PC-9 (cell line): ENCODE data around the gene ADAM19.

Experiments used
- EZH2 ChIP-seq: fragments of 200-600 bp; sonication (generic); IDR thresholded peaks from 2 replicates; pipeline ENCODE4 v1.8.0; 2017; ENCODE audit warnings: antibody characterized with exemption, low read depth
- TF ChIP-seq, protein P1 (sequence below): fragments of 200-600 bp; sonication (generic); conservative IDR thresholded peaks from 2 replicates; pipeline ENCODE4 v1.6.1; 2017; ENCODE audit warnings: mixed run types, antibody characterized with exemption, mild to moderate bottlenecking, moderate library complexity

DNA sequence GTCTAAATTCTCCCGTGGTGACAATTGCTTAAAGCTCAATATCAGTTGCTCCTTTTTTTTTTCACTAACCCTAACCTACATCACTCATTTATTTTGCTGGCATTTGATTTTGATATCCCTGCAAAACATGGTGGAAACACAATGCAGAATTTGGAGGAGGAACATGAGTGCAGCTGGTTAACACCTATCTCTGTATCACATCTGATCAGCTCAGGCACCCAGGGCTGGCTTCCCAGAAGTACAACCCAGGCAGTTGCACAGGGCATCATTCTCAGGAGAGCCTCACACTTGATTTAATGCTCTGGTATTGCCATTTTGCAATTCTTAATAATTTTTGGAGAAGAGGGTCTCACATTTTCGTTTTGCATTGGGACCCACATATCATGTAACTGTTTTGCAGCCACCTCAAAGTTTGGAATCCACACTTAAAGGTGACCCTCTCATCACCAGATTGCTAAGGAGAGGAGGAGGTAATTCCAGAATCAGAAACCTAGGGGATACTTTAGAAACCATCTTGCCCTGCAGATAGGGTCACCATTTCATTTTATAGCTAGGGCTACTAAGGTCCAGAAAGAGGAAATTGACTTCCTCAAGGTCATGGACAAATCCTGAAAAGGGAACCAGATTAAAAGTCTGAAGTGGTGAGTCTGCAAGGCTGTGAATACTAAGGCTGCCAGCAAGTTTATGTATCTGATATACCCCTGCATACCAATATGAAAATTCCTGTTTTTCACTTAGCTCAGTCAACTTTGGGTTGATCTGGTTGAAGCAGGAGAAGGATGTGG is 19.3 kb upstream of the ADAM19 start:
- TF ChIP-seq, protein P1, sequence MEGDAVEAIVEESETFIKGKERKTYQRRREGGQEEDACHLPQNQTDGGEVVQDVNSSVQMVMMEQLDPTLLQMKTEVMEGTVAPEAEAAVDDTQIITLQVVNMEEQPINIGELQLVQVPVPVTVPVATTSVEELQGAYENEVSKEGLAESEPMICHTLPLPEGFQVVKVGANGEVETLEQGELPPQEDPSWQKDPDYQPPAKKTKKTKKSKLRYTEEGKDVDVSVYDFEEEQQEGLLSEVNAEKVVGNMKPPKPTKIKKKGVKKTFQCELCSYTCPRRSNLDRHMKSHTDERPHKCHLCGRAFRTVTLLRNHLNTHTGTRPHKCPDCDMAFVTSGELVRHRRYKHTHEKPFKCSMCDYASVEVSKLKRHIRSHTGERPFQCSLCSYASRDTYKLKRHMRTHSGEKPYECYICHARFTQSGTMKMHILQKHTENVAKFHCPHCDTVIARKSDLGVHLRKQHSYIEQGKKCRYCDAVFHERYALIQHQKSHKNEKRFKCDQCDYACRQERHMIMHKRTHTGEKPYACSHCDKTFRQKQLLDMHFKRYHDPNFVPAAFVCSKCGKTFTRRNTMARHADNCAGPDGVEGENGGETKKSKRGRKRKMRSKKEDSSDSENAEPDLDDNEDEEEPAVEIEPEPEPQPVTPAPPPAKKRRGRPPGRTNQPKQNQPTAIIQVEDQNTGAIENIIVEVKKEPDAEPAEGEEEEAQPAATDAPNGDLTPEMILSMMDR: no peak
- no peak for TF ChIP-seq EZH2
